Measurements from ENCODE around the gene TEX9. TPM values are rescaled to one million over a fixed set of nuclear protein-coding genes. Genes with fewer than 3 reads are reported as not detected.

The TEX9 gene
- total RNA-seq = 61.6 TPM

DNA sequence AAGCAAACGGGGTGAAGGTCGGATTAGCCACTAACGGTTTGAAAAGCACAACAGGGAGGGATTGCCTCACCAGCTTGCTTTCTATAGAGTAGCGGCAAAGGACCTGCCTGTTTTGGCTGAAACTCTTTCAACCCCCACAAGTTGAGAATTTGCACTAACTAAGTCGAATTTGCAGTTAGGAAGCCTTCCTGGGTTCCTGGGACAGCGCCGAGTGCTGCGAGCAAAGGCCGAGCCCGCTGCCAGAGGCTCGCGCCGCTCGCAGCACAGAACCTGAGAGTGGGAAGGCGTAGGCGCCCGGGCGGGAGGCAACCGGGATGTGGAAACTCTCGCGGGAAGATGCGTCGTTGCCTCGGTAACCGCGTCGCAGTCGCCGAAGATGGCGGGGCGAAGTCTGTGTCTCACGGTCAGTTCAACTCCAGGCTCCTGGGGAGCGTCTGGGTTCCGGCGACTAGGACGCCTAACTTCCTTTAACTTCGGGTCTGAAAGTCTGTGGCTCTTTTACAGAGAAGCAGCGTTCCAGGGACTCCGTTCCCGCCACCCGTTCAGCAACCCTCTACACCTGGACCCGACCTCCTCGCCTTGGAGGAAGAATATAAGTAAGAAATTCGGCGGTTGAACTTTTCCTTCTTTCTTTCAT lies at the start of gene TEX9:
TSS of gene TEX9 (plus strand) at position 352 of the 637 bp plus-strand sequence. CDS start at position 377, 25 bp downstream.

DNA sequence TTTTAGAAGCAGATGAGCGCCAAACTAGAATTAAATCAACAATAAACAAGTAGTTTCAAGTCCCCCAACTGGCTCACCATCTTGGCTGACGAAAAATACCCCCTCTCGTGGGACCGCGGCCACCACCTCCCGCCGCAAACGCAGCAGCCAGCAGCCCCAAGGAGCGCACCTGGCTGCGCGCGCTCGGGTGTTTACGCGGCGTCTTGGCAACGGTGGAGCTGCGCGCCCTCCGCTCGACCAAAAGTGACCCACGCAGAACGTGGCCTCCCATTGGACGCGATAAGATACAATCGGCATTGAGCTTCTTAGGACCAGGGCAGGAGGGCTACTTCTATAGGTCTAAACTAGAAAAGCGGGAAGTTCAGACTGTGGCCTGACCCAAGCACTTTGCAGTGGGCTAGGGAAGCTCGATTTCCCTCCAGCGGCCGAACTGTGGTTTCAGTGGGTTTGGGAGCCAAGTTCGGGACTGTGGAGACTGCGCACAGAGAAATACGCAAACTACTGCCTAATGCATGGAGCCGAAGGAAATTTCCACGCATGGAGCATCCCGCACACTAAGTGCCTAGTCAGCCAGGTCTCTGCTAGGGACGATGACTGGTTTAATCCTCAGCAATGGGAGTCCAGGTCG lies 99.8 kb downstream of the TEX9 start, which contains the start of gene MNS1:
TSS of gene MNS1 (minus strand) at position 245 of the 628 bp plus-strand sequence. CDS start at position 80, 165 bp downstream.

Other genes starting within 250 kb of the TEX9 start
- 27.0 TPM for gene RFX7, start 121.5 kb upstream of the TEX9 start, total RNA-seq
- 4.8 TPM for gene MNS1, start 99.7 kb downstream of the TEX9 start, total RNA-seq

All from diencephalon (tissue), 1 donor.